Bronchial epithelial cell (primary cell): ENCODE data around the gene NCK1. TPM values are rescaled to one million over a fixed set of nuclear protein-coding genes. Genes with fewer than 3 reads are reported as not detected.
A peak's percentile ranks its signal among the peaks of the same experiment; 100 is the strongest.

Experiments
- DNase-seq: peaks from one replicate; pipeline ENCODE4 v3.0.0-alpha.2; 2010; ENCODE audit warnings: low read depth
- FAIRE-seq: peaks from 2 replicates; lab custom pipeline; 2011; peaks lifted over from hg19 to GRCh38; lab: Jason Lieb, UNC
- H3K27me3 ChIP-seq: 2 replicates; pipeline ENCODE4 v1.5.1; 2011; ENCODE audit warnings: low read length; ENCODE audit not compliant: control insufficient read depth, insufficient read depth
- H3K36me3 ChIP-seq: 2 replicates; pipeline ENCODE4 v1.5.1; 2011; ENCODE audit warnings: low read length; ENCODE audit not compliant: control insufficient read depth, insufficient read depth
- H3K4me3 ChIP-seq: 2 replicates; pipeline ENCODE4 v1.5.1; 2011; ENCODE audit warnings: mild to moderate bottlenecking, low read depth, low read length, control low read depth
- CTCF ChIP-seq: IDR thresholded peaks from 2 replicates; pipeline ENCODE4 v1.5.1; 2011; ENCODE audit warnings: mild to moderate bottlenecking, moderate library complexity, low read length, control low read depth, inconsistent platforms; ENCODE audit not compliant: insufficient read depth, severe bottlenecking
- total RNA-seq: library from RNA; depleted of rRNA; stranded (reverse); fragments of >200 nt; gene quantifications from 2 replicates; pipeline ENCODE4 v1.2.1, GENCODE V29; 2014

Gene NCK1
- total RNA-seq, 1 donor from 2014 or later: 81.6 TPM

- TF ChIP-seq CTCF: no peak
Observed at GRCh38 chr3:136989781-136990524, 127.9 kb downstream of the NCK1 start.

GRCh38 chr3:136990826-136991225 lies 128.8 kb downstream of the NCK1 start:
- DNase-seq: peak; percentile 80
- H3K36me3 ChIP-seq: peaks cover 27% of the 10 kb centered on the region
- FAIRE-seq: peak; percentile 43
- no peak overlapping the region for H3K4me3 ChIP-seq
- H3K27me3 ChIP-seq: no peaks in the 10 kb centered on the region
- TF ChIP-seq CTCF: no peak

More at GRCh38 chr3:136989781-136990524, 127.9 kb downstream of the NCK1 start:
- FAIRE-seq: peak; percentile 13
- H3K27me3 ChIP-seq: no peaks in the 10 kb centered on the region
- H3K36me3 ChIP-seq: peaks cover 27% of the 10 kb centered on the region
- no peak overlapping the region for H3K4me3 ChIP-seq
- no peak for DNase-seq

GRCh38 chr3:136992115-136992514 lies 130.1 kb downstream of the NCK1 start:
- peaks cover 29% of the 10 kb centered on the region for H3K36me3 ChIP-seq
- H3K4me3 ChIP-seq: no peak overlapping the region
- DNase-seq: no peak
- TF ChIP-seq CTCF: no peak
- no peak for FAIRE-seq
- no peaks in the 10 kb centered on the region for H3K27me3 ChIP-seq

GRCh38 chr3:136994772-136995516 lies 132.9 kb downstream of the NCK1 start:
- DNase-seq (peak; percentile 99), FAIRE-seq (peak; percentile 94)

GRCh38 chr3:136995652-136996051 lies 133.6 kb downstream of the NCK1 start:
- TF ChIP-seq CTCF: no peak
- FAIRE-seq (no peak), DNase-seq (peak; percentile 65)
- Histone ChIP-seq H3K36me3 (peaks cover 24% of the 10 kb centered on the region), H3K4me3 (no peak overlapping the region), H3K27me3 (no peaks in the 10 kb centered on the region)

More at GRCh38 chr3:136994772-136995516, 132.9 kb downstream of the NCK1 start:
- Histone ChIP-seq H3K36me3 (peaks cover 22% of the 10 kb centered on the region), H3K4me3 (no peak overlapping the region), H3K27me3 (no peaks in the 10 kb centered on the region)
- no peak for TF ChIP-seq CTCF

Other genes with a start within 250 kb of the NCK1 start
- gene STAG1, start 109.8 kb upstream of the NCK1 start, total RNA-seq: 20.9 and 26.3 TPM in 2 replicates
- 2.1 and 2.9 TPM in 2 replicates for gene SLC35G2, start 43.1 kb upstream of the NCK1 start, total RNA-seq
- gene IL20RB, start 95.8 kb downstream of the NCK1 start, total RNA-seq: 150 and 291 TPM in 2 replicates